Measurements from ENCODE around the gene ZMIZ1.

Gene ZMIZ1

GRCh38 chr10:79096514-79096913 lies 27.7 kb downstream of the ZMIZ1 start:
- DNase-seq (ENCODE audit: low read depth in 2 of 3, low spot score in 2 of 3): no peak

- no peak for DNase-seq (ENCODE audit: low read depth in 2 of 3, low spot score in 2 of 3)
Measured at GRCh38 chr10:79097021-79097872, 28.5 kb downstream of the ZMIZ1 start.

GRCh38 chr10:79098061-79098460 lies 29.3 kb downstream of the ZMIZ1 start:
- no peak for DNase-seq (ENCODE audit: low read depth in 2 of 3, low spot score in 2 of 3)

- no peak for DNase-seq (ENCODE audit: low read depth in 2 of 3, low spot score in 2 of 3)
Measured at GRCh38 chr10:79098596-79099015, 29.8 kb downstream of the ZMIZ1 start.

GRCh38 chr10:79099898-79100448 lies 31.2 kb downstream of the ZMIZ1 start:
- DNase-seq (ENCODE audit: low read depth in 2 of 3, low spot score in 2 of 3): no peak

DNA sequence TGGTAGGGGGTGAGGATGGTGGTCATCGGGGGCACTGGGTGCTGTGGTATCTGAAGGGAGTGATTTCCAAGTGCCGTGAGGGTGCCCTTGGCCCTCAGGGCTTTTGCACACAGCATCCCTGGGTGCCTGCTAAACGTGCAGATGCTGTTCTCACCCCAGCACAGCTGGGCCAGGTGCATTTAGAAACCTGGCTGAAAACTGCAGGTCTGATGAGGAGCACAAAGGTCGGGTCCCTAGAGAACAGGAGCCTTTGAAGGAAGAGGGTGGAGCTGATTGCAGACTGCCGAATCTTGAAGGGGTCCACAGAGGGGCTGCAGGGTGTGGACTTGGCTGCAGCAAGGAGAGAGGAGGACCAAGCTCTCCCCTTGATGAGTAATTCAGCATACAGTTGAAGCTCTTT lies 32.0 kb downstream of the ZMIZ1 start:
- DNase-seq (ENCODE audit: low read depth in 2 of 3, low spot score in 2 of 3): no peak

DNA sequence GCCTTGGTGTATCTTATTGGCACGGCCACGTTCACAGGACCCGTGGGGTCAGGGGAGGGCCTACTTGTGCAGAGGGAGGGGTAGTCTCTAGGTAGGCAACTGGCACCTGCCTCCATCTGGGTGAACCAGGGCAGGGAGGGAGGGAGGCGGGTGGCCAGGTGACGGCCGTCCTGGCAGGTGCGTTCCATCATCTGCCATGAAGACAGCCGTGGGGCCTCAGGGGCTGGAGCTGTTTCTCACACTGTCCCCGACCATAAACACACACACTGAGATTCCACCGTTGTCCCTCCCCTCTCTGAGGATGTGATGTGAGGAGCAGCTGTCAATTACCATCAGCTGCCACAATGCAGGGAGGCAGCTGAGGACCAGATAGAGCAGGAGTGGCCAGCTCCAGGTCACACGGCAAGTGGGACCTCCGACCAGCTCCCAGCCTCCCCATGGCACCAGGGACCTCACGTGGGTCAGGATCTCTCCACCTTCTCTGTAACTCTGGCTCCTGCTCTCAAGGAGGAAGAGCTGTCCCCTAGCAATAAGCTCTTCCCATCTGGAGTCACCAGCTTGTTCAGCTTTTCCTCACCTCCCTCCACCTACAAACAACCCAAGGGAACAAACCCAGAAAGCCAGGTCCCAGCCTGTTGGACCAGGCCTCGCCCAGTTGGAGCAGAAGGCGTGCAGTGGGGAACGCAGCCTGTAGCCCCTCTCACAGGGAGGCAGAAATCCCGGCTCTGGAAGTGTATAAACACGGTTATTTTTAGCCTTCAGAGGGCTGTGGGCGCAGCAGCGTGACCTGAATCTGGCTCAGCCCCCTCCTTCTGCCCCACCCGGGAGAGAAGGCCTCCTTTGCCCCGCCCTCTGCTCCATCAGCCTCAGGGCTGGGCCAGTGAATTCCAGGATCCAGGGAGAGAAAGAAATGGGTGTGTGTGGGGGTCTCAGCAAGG lies 33.1 kb downstream of the ZMIZ1 start:
- DNase-seq (ENCODE audit: low read depth in 2 of 3, low spot score in 2 of 3): no peak

DNA sequence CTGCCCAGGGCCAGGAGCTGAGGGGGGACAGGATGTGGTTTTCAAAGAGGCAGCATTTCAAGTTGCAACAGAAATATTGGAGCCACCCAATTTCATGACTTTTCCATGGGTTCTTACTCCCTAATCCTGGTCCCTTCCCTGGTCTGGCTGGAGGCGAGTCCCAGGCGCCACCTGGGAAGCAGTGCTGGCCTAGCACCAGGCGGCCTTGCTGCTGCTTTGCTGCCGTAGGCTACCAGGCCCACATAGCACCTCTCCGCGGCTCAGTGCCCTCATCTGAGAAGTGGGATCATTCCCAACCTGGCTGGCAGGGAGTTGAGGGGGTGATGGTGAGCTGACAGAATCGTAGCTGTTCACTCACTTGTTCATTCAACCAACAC lies 33.7 kb downstream of the ZMIZ1 start:
- no peak for DNase-seq (ENCODE audit: low read depth in 2 of 3, low spot score in 2 of 3)

- no peak for DNase-seq (ENCODE audit: low read depth in 2 of 3, low spot score in 2 of 3)
Measured at GRCh38 chr10:79103129-79103528, 34.4 kb downstream of the ZMIZ1 start.

DNA sequence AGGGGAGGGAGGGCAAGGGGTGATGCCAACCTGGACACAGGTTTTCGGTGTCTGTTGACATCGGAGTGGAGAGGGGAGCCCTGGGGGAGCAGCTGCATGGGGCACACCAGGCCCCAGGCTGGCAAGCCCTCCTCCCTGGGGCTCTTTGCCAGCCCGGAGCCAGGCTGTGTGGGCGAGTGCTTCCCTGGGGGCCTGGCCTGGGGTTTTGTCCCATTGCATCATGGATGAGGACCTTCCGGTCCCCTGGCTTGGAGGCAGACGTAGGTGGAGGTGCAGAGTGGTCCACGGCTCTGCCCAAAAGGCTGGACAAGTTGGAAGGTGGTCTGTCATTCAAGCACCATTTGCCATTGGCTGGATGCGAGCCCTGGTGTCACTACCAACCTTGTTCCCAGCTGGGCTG lies 34.8 kb downstream of the ZMIZ1 start:
- no peak for DNase-seq (ENCODE audit: low read depth in 2 of 3, low spot score in 2 of 3)

GRCh38 chr10:79105150-79105739 lies 36.5 kb downstream of the ZMIZ1 start:
- no peak for DNase-seq (ENCODE audit: low read depth in 2 of 3, low spot score in 2 of 3)

DNA sequence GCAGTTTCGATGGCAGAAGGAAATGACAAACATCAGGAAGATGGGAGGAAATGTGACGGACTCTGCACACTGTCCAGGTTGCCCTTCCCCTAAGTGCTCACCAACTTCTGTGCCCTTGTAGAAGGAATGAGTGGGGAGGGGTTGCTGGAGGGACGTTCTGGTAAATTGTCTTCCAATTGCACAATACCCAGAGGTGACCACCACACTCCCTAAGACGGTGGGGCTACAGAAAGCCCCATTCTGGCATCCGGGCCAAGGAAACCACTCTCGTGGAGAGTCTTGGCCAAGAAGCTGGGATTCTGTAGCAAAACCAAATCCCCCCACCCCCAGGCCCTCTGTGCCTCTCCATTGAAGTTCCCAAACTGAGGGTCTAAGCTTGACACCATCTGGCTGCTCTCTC lies 37.1 kb downstream of the ZMIZ1 start:
- DNase-seq (ENCODE audit: low read depth in 2 of 3, low spot score in 2 of 3): no peak

- DNase-seq (ENCODE audit: low read depth in 2 of 3, low spot score in 2 of 3): no peak
Measured at GRCh38 chr10:79106256-79107050, 37.7 kb downstream of the ZMIZ1 start.

DNA sequence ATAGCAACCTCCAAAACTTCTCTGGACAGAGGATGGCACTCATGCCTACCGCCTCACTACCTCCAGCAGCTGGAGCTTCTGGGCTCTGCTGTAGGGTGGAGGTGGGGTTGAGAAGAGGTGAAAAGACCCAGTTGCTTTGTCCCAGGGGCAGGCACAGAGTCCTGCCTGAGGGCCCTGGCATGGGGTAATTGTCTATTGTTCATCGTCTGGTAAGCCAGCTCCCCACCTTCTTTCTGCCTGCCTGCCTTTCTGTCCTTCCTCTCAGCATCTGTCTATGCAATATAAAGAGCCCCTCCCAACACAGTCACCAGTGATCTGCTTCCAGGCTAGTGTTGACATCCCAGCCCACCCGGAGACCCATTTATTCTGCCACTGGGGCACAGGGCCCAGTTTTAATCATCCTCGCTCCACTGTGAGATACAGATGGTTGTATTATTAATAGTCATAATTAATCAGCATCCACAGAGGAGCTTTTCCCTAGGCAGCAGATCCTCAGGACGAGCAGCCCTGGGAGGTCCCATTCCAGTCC lies 39.0 kb downstream of the ZMIZ1 start:
- DNase-seq (ENCODE audit: low read depth in 2 of 3, low spot score in 2 of 3): no peak

GRCh38 chr10:79108728-79109127 lies 40.0 kb downstream of the ZMIZ1 start:
- DNase-seq (ENCODE audit: low read depth in 2 of 3, low spot score in 2 of 3): no peak

DNA sequence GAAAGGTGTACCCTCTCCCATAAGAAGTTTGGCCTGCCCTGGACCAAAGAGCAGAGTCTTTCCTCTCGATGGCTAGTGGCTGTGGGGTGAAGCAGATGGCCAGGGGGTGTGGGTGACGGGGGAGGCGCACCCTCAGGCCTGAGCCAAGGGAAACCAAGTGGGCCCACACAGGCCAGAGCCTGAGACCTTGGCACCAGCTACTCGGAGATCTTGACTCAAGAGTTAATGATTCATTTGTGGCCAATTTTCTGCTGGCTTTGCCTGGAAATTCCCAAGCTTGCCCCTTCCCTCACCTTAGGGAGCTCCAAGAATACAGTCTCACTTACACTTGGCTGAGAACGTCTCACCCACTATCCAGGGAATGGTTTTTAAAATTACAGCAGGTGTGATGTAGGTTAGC lies 42.7 kb downstream of the ZMIZ1 start:
- no peak for DNase-seq (ENCODE audit: low read depth in 2 of 3, low spot score in 2 of 3)

GRCh38 chr10:79111846-79112614 lies 43.3 kb downstream of the ZMIZ1 start:
- DNase-seq (ENCODE audit: low read depth in 2 of 3, low spot score in 2 of 3): no peak

- no peak for DNase-seq (ENCODE audit: low read depth in 2 of 3, low spot score in 2 of 3)
Measured at GRCh38 chr10:79112881-79113431, 44.2 kb downstream of the ZMIZ1 start.

- DNase-seq (ENCODE audit: low read depth in 2 of 3, low spot score in 2 of 3): no peak
Measured at GRCh38 chr10:79113827-79114226, 45.1 kb downstream of the ZMIZ1 start.
